SK-N-SH treated with all-trans-retinoic acid at 6 μM for 48 hours (cell line): ENCODE measurements around the gene BABAM2.

ENCODE experiments used
- ATAC-seq: fragments of 200-7000 bp; cut with Tn5 transposase; 3 replicates; pipeline ENCODE4 v1.9.1; 2020; ENCODE audit warnings: mild to moderate bottlenecking, moderate library complexity
- ARNTL ChIP-seq: fragments of 450-650 bp; formaldehyde crosslinking; IDR thresholded peaks from 2 replicates; pipeline ENCODE4 v1.5.0; 2020; ENCODE audit warnings: low read depth, mild to moderate bottlenecking, moderate library complexity, borderline replicate concordance
- BACH2 ChIP-seq: fragments of 250-450 bp; sonication (Bioruptor Pico); IDR thresholded peaks from 2 replicates; pipeline ENCODE4 v1.9.0; 2021; ENCODE audit warnings: mild to moderate bottlenecking, borderline replicate concordance
- CSDC2 ChIP-seq: fragments of 250-450 bp; sonication (Bioruptor Pico); IDR thresholded peaks from 2 replicates; pipeline ENCODE4 v1.5.0; 2020; ENCODE audit warnings: mild to moderate bottlenecking, moderate library complexity
- ESRRG ChIP-seq: fragments of 250-450 bp; sonication (Bioruptor Pico); IDR thresholded peaks from 2 replicates; pipeline ENCODE4 v1.6.1; 2021; ENCODE audit warnings: mild to moderate bottlenecking
- GLIS3 ChIP-seq: fragments of 250-450 bp; sonication (Bioruptor Pico); IDR thresholded peaks from 2 replicates; pipeline ENCODE4 v1.5.0; 2020; ENCODE audit warnings: mild to moderate bottlenecking, moderate library complexity
- ISL1 ChIP-seq: fragments of 250-450 bp; sonication (Bioruptor Pico); IDR thresholded peaks from 2 replicates; pipeline ENCODE4 v2.1.2; 2022; ENCODE audit warnings: mild to moderate bottlenecking, moderate library complexity
- OSR1 ChIP-seq: fragments of 250-450 bp; sonication (Bioruptor Pico); IDR thresholded peaks from 2 replicates; pipeline ENCODE4 v1.8.0; 2022; ENCODE audit warnings: moderate library complexity, mild to moderate bottlenecking, inconsistent platforms
- RARB ChIP-seq: fragments of 250-450 bp; sonication (Bioruptor Pico); IDR thresholded peaks from 2 replicates; pipeline ENCODE4 v1.8.0; 2021; ENCODE audit warnings: mild to moderate bottlenecking, moderate library complexity
- SNAI2 ChIP-seq: fragments of 250-450 bp; sonication (Bioruptor Pico); IDR thresholded peaks from 2 replicates; pipeline ENCODE4 v1.5.0; 2020; ENCODE audit warnings: mild to moderate bottlenecking, moderate library complexity
- TCF4 ChIP-seq: fragments of 250-450 bp; sonication (Bioruptor Pico); IDR thresholded peaks from 2 replicates; pipeline ENCODE4 v1.8.0; 2021; ENCODE audit warnings: mild to moderate bottlenecking, moderate library complexity, borderline replicate concordance
- TOX ChIP-seq: fragments of 250-450 bp; sonication (Bioruptor Pico); IDR thresholded peaks from 2 replicates; pipeline ENCODE4 v1.8.0; 2021; ENCODE audit warnings: mild to moderate bottlenecking, moderate library complexity, borderline replicate concordance
- ZC3H10 ChIP-seq: fragments of 250-450 bp; sonication (Bioruptor Pico); IDR thresholded peaks from 2 replicates; pipeline ENCODE4 v1.5.1; 2021; ENCODE audit warnings: mild to moderate bottlenecking, moderate library complexity
- ZFP3 ChIP-seq: fragments of 250-450 bp; sonication (Bioruptor Pico); IDR thresholded peaks from 2 replicates; pipeline ENCODE4 v1.5.0; 2020; ENCODE audit warnings: mild to moderate bottlenecking, moderate library complexity
- ZFP30 ChIP-seq: fragments of 450-650 bp; formaldehyde crosslinking; IDR thresholded peaks from 2 replicates; pipeline ENCODE4 v1.5.0; 2022; ENCODE audit warnings: mild to moderate bottlenecking, moderate library complexity
- ZNF565 ChIP-seq: fragments of 450-650 bp; formaldehyde crosslinking; conservative IDR thresholded peaks from 2 replicates; pipeline ENCODE4 v1.5.0; 2020; ENCODE audit warnings: low read depth, mild to moderate bottlenecking, moderate library complexity
- ZNF70 ChIP-seq: fragments of 450-650 bp; formaldehyde crosslinking; IDR thresholded peaks from 2 replicates; pipeline ENCODE4 v1.5.0; 2020; ENCODE audit warnings: mild to moderate bottlenecking, moderate library complexity
- ZNF8 ChIP-seq: fragments of 450-650 bp; formaldehyde crosslinking; IDR thresholded peaks from 2 replicates; pipeline ENCODE4 v1.5.0; 2020; ENCODE audit warnings: mild to moderate bottlenecking, moderate library complexity
- TF ChIP-seq, protein P1 (sequence below): fragments of 250-450 bp; sonication (Bioruptor Pico); IDR thresholded peaks from 2 replicates; pipeline ENCODE4 v1.8.0; 2020; ENCODE audit warnings: mild to moderate bottlenecking, moderate library complexity, borderline replicate concordance
- TF ChIP-seq, protein P2 (sequence below): fragments of 250-450 bp; sonication (Bioruptor Pico); IDR thresholded peaks from 2 replicates; pipeline ENCODE4 v1.8.0; 2021; ENCODE audit warnings: low read depth, mild to moderate bottlenecking, moderate library complexity, borderline replicate concordance
- TF ChIP-seq, protein P3 (sequence below): fragments of 250-450 bp; sonication (Bioruptor Pico); IDR thresholded peaks from 2 replicates; pipeline ENCODE4 v1.5.0; 2020; ENCODE audit warnings: mild to moderate bottlenecking, moderate library complexity
- TF ChIP-seq, protein P4 (sequence below): fragments of 250-450 bp; sonication (Bioruptor Pico); IDR thresholded peaks from 2 replicates; pipeline ENCODE4 v1.5.1; 2020; ENCODE audit warnings: low read depth, mild to moderate bottlenecking, moderate library complexity
- TF ChIP-seq, protein P5 (sequence below): fragments of 250-450 bp; sonication (Bioruptor Pico); IDR thresholded peaks from 2 replicates; pipeline ENCODE4 v1.5.1; 2021; ENCODE audit warnings: mild to moderate bottlenecking, moderate library complexity

BABAM2 gene

DNA sequence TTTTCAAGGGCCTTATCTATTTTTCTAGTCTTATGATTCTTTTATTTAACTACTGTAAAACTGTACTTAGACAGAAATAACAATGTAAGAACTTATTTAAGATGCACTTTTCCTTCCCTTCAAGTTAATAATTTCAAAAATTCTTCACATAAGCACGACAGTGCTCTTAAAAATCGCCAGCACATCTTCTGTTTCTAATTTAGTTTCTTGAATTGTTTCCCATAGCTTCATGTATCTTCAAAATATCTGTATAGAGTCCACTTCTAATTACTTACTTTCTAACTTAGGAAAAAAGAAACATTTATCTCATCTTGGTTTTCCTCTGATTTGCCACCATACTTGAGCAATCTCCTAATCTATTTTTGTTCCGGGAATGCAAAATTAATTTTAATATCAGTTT lies 196.1 kb downstream of the BABAM2 start:
- TF ChIP-seq GLIS3 (CRISPR knock-in tag) (no peak), ZNF8 (CRISPR knock-in tag) (no peak), RARB (CRISPR knock-in tag) (no peak), ZFP30 (CRISPR knock-in tag) (no peak), ESRRG (CRISPR knock-in tag) (no peak), ISL1 (no peak), CSDC2 (CRISPR knock-in tag) (no peak), ZNF565 (CRISPR knock-in tag) (no peak), SNAI2 (CRISPR knock-in tag) (no peak), TCF4 (CRISPR knock-in tag) (no peak), TOX (CRISPR knock-in tag) (no peak), BACH2 (CRISPR knock-in tag) (no peak), ARNTL (CRISPR knock-in tag) (no peak), OSR1 (CRISPR knock-in tag) (no peak), ZC3H10 (CRISPR knock-in tag) (no peak), ZNF70 (CRISPR knock-in tag) (no peak)
- TF ChIP-seq, protein P1, sequence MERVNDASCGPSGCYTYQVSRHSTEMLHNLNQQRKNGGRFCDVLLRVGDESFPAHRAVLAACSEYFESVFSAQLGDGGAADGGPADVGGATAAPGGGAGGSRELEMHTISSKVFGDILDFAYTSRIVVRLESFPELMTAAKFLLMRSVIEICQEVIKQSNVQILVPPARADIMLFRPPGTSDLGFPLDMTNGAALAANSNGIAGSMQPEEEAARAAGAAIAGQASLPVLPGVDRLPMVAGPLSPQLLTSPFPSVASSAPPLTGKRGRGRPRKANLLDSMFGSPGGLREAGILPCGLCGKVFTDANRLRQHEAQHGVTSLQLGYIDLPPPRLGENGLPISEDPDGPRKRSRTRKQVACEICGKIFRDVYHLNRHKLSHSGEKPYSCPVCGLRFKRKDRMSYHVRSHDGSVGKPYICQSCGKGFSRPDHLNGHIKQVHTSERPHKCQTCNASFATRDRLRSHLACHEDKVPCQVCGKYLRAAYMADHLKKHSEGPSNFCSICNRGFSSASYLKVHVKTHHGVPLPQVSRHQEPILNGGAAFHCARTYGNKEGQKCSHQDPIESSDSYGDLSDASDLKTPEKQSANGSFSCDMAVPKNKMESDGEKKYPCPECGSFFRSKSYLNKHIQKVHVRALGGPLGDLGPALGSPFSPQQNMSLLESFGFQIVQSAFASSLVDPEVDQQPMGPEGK, result no peak
- TF ChIP-seq, protein P2, sequence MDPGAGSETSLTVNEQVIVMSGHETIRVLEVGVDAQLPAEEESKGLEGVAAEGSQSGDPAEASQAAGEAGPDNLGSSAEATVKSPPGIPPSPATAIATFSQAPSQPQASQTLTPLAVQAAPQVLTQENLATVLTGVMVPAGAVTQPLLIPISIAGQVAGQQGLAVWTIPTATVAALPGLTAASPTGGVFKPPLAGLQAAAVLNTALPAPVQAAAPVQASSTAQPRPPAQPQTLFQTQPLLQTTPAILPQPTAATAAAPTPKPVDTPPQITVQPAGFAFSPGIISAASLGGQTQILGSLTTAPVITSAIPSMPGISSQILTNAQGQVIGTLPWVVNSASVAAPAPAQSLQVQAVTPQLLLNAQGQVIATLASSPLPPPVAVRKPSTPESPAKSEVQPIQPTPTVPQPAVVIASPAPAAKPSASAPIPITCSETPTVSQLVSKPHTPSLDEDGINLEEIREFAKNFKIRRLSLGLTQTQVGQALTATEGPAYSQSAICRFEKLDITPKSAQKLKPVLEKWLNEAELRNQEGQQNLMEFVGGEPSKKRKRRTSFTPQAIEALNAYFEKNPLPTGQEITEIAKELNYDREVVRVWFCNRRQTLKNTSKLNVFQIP (CRISPR knock-in tag), result no peak
- TF ChIP-seq, protein P3, sequence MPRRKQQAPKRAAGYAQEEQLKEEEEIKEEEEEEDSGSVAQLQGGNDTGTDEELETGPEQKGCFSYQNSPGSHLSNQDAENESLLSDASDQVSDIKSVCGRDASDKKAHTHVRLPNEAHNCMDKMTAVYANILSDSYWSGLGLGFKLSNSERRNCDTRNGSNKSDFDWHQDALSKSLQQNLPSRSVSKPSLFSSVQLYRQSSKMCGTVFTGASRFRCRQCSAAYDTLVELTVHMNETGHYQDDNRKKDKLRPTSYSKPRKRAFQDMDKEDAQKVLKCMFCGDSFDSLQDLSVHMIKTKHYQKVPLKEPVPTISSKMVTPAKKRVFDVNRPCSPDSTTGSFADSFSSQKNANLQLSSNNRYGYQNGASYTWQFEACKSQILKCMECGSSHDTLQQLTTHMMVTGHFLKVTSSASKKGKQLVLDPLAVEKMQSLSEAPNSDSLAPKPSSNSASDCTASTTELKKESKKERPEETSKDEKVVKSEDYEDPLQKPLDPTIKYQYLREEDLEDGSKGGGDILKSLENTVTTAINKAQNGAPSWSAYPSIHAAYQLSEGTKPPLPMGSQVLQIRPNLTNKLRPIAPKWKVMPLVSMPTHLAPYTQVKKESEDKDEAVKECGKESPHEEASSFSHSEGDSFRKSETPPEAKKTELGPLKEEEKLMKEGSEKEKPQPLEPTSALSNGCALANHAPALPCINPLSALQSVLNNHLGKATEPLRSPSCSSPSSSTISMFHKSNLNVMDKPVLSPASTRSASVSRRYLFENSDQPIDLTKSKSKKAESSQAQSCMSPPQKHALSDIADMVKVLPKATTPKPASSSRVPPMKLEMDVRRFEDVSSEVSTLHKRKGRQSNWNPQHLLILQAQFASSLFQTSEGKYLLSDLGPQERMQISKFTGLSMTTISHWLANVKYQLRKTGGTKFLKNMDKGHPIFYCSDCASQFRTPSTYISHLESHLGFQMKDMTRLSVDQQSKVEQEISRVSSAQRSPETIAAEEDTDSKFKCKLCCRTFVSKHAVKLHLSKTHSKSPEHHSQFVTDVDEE (CRISPR knock-in tag), result no peak
- TF ChIP-seq, protein P4, sequence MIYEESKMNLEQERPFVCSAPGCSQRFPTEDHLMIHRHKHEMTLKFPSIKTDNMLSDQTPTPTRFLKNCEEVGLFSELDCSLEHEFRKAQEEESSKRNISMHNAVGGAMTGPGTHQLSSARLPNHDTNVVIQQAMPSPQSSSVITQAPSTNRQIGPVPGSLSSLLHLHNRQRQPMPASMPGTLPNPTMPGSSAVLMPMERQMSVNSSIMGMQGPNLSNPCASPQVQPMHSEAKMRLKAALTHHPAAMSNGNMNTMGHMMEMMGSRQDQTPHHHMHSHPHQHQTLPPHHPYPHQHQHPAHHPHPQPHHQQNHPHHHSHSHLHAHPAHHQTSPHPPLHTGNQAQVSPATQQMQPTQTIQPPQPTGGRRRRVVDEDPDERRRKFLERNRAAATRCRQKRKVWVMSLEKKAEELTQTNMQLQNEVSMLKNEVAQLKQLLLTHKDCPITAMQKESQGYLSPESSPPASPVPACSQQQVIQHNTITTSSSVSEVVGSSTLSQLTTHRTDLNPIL (CRISPR knock-in tag), result no peak
- TF ChIP-seq, all 23 proteins: peak for 0

DNA sequence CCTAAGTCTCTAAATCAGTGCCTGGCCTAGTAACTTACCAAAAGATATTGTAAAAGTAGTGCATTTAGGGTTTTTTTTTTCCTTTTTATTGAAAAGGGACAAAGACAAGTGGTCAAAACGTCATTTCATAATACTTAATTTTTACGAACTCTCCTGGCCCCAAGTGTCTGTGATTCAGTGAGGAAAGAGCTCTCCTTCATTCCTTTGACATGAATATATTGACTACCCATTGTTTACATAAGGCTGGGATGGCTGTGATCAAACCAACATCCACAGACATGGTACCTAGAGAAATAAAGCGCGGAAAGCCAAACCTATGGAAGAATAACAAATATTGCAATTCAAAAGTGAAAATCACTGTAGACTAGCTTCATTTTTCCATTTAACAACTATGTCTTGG lies 198.4 kb downstream of the BABAM2 start:
- ATAC-seq, result no peak; the same call in 2 of the 3 replicates
- no peak for TF ChIP-seq TCF4 (CRISPR knock-in tag)
- TF ChIP-seq SNAI2 (CRISPR knock-in tag), result no peak
- TF ChIP-seq, protein P5, sequence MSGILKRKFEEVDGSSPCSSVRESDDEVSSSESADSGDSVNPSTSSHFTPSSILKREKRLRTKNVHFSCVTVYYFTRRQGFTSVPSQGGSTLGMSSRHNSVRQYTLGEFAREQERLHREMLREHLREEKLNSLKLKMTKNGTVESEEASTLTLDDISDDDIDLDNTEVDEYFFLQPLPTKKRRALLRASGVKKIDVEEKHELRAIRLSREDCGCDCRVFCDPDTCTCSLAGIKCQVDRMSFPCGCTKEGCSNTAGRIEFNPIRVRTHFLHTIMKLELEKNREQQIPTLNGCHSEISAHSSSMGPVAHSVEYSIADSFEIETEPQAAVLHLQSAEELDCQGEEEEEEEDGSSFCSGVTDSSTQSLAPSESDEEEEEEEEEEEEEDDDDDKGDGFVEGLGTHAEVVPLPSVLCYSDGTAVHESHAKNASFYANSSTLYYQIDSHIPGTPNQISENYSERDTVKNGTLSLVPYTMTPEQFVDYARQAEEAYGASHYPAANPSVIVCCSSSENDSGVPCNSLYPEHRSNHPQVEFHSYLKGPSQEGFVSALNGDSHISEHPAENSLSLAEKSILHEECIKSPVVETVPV (CRISPR knock-in tag), result no peak
- no peak for TF ChIP-seq RARB (CRISPR knock-in tag)
- TF ChIP-seq ZNF70 (CRISPR knock-in tag), result no peak
- no peak for TF ChIP-seq CSDC2 (CRISPR knock-in tag)
- TF ChIP-seq ZNF565 (CRISPR knock-in tag), result no peak
- no peak for TF ChIP-seq BACH2 (CRISPR knock-in tag)
- no peak for TF ChIP-seq ZC3H10 (CRISPR knock-in tag)
- TF ChIP-seq ISL1, result no peak
- TF ChIP-seq ZFP3 (CRISPR knock-in tag), result no peak
- TF ChIP-seq GLIS3 (CRISPR knock-in tag), result no peak
- TF ChIP-seq ZFP30 (CRISPR knock-in tag), result no peak
- TF ChIP-seq, protein P4 (CRISPR knock-in tag), result no peak
- TF ChIP-seq OSR1 (CRISPR knock-in tag), result no peak
- TF ChIP-seq, protein P3 (CRISPR knock-in tag), result no peak

More for the DNA sequence above, 196.1 kb downstream of the BABAM2 start:
- no peak for ATAC-seq
